AG09309 (cell line): Measurements from ENCODE around the gene PCBP3.

Experiments used
- DNase-seq: peaks from one replicate; pipeline ENCODE4 v3.0.0-alpha.2; 2010; ENCODE audit warnings: low read depth
- H3K4me3 ChIP-seq: 2 replicates; pipeline ENCODE4 v1.5.1; 2011; ENCODE audit warnings: mild to moderate bottlenecking, low read depth, low read length, moderate library complexity; ENCODE audit not compliant: control insufficient read depth
- TF ChIP-seq, protein P1 (sequence below): IDR thresholded peaks from 2 replicates; pipeline ENCODE4 v1.5.1; 2011; ENCODE audit warnings: mild to moderate bottlenecking, low read depth, low read length, inconsistent platforms; ENCODE audit not compliant: insufficient read depth, control insufficient read depth; ENCODE audit errors: missing control alignments

Gene PCBP3

DNA sequence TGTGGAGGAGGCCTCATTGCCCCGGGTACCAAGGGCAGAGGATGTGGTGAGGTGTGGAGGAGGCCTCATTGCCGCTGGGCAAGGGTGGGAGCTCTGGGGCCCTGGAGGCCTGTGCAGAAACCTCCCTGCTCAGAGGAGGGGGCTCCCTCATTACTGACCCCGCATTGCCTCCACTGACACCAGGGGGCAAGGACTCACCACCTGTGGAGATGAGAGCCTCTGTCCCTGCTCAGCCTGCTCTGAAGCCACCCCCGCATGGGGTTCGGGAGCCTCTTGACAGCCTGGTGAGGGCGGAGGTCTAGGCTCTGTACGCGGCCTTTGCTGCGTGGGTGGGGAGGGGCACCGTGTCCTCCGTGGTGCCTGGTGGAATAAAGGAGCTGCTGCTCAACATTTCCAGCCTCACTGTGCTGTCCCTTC lies 243.1 kb downstream of the PCBP3 start:
- TF ChIP-seq, protein P1, sequence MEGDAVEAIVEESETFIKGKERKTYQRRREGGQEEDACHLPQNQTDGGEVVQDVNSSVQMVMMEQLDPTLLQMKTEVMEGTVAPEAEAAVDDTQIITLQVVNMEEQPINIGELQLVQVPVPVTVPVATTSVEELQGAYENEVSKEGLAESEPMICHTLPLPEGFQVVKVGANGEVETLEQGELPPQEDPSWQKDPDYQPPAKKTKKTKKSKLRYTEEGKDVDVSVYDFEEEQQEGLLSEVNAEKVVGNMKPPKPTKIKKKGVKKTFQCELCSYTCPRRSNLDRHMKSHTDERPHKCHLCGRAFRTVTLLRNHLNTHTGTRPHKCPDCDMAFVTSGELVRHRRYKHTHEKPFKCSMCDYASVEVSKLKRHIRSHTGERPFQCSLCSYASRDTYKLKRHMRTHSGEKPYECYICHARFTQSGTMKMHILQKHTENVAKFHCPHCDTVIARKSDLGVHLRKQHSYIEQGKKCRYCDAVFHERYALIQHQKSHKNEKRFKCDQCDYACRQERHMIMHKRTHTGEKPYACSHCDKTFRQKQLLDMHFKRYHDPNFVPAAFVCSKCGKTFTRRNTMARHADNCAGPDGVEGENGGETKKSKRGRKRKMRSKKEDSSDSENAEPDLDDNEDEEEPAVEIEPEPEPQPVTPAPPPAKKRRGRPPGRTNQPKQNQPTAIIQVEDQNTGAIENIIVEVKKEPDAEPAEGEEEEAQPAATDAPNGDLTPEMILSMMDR: no peak

DNA sequence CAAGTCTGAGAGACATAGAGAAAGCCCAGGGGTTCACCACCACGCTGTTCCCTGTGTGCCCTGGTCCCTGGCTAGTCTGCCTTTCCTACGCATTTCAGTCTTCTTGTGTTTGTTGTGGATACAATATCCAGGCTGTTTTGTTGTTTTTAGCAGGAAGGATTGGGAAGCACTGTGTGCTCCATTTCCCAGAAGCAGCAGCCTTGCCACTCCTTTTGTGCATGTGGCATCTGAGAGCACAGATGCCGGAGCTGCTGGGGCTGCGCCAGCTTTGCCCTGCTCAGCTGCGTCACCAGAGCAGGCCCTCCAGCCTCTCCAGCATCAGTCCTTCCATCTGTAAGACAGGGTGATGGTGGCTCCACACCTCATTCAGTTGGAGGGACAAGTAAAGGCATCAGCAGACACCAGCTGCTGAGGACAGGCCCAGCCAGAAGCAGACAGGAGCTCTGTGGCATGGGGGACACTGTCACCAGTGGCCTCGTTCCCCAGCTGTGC lies 243.6 kb downstream of the PCBP3 start:
- TF ChIP-seq, protein P1: no peak
- H3K4me3 ChIP-seq: no peak overlapping the region
- no peak for DNase-seq

More for the DNA sequence above, 243.1 kb downstream of the PCBP3 start:
- H3K4me3 ChIP-seq: no peak overlapping the region
- DNase-seq: no peak

DNA sequence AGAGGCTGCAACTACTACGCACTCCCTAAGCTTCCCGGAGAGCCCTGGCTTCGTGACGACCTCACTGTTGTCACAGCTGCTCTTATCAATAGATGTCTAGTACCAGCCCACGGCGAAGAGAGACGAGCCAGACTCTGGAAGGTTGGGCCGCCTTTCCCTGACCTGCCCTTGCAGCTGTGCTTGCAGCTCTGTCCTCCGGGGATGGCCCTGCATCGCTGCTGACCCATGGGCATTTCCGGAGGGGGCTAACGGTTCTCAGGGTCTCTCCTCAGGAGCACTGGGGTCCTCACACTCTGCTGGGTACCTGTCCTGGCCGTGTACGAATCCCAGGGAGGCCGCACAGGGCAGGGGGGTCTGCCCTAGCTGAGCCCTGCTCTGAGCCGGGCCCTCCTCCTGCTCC lies 244.3 kb downstream of the PCBP3 start:
- H3K4me3 ChIP-seq: no peak overlapping the region
- TF ChIP-seq, protein P1: no peak
- DNase-seq: no peak

DNA sequence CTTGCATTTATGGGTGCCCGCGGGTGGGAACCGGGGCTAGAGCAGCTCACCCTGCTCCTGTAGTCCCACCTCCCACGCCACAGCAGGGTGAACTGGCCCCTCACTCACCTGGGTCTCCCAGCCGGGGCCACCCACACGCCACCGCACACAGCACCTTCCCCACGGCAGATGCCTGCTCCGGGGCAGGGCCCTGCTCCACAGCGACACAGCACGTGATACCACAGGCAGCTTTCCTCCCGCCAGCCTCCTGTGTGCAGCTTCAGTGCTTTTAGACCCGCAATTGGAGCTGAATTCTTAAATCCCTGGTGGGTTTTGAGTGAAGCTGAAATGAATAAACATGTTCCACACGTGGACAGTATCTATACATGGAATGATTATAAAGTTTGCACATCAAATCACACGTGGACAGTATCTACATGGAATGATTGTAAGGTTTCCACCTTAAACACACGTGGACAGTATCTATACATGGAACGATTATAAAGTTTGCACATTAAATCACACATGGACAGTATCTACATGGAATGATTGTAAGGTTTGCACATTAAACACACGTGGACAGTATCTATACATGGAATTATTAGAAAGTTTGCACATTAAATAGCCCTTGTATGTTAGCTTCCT lies 245.0 kb downstream of the PCBP3 start:
- no peak for DNase-seq
- TF ChIP-seq, protein P1: no peak
- no peak overlapping the region for H3K4me3 ChIP-seq

DNA sequence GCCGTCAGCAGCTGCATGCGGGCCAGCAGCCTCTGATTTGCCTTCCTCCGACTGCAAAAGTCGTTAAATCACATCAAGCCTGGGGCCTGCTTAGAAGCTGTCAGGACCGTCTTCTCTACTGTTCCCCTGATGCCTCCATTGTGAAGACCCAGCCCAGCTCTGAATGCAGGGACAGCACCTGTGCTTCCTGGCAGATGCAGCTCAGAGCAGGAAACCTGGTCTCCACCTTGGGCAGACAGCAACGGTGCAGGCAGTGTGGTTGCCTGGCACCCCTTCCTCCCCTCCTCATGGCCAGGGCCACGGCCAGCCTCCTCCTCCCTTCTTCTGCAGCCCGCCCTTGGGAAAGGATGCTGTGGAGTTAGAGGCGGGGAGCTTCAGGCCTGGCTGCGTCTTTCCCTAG lies 245.7 kb downstream of the PCBP3 start:
- no peak for DNase-seq
- TF ChIP-seq, protein P1: no peak
- no peak overlapping the region for H3K4me3 ChIP-seq

DNA sequence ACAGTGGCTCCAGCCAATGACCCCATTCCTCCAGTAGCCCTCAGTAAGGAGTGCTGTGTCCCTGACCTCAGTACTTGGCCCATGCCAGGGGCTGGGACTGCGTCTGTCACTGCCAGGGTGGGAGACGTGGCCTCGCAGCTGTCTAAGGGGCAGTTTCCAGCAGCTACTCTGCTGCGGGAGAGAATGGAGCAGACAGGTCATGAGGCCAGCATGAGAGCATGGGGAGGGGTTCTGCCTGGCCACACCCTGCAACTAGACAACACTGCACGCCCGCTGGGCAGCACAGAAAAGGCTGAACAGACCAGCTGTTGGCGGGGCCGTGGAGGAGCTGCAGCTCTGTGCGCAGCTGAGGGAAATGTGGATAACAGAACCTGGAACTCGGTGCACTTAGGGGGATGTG lies 246.4 kb downstream of the PCBP3 start:
- no peak overlapping the region for H3K4me3 ChIP-seq
- no peak for DNase-seq
- TF ChIP-seq, protein P1: no peak
